ENCODE data around the gene PRDM16. TPM values are rescaled to one million over a fixed set of nuclear protein-coding genes. Genes with fewer than 3 reads are reported as not detected.
"Not testable (repeated sequence)": the region's sequence is repeated elsewhere in the genome, so short reads cannot be mapped to it uniquely, and the experiment has no call there.

Gene PRDM16
- total RNA-seq, 1 donor from 2014 or later: 15.9 TPM

- no peak for DNase-seq (ENCODE audit: low spot score)
Measured at GRCh38 chr1:3278416-3279181, 209.6 kb downstream of the PRDM16 start.

- DNase-seq (ENCODE audit: low spot score): no peak
Measured at GRCh38 chr1:3279182-3279470, 210.1 kb downstream of the PRDM16 start.

GRCh38 chr1:3281735-3282134 lies 212.7 kb downstream of the PRDM16 start:
- DNase-seq (ENCODE audit: low spot score): no peak

DNA sequence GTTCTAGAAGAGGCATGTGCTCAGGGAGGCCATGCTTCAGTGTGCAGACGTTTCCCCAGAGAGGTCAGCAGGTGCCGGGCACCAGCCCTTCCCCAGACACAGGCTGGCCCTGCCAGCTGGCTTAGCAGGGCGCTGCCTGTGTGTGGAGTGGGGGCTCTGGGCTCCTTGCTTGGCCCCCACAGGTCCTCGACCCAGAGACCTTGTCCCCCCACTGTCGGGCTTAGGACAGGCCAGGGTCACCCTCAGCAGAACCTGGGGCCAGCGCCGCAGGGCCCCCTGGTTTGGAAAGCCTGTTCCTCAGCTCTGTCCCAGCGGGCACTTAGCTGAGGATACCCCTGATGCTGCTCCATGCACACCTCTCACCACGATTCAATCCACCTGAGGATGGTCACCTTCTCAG lies 213.2 kb downstream of the PRDM16 start:
- DNase-seq (ENCODE audit: low spot score): no peak

GRCh38 chr1:3282656-3283430 lies 213.8 kb downstream of the PRDM16 start:
- no peak for DNase-seq (ENCODE audit: low spot score)

DNA sequence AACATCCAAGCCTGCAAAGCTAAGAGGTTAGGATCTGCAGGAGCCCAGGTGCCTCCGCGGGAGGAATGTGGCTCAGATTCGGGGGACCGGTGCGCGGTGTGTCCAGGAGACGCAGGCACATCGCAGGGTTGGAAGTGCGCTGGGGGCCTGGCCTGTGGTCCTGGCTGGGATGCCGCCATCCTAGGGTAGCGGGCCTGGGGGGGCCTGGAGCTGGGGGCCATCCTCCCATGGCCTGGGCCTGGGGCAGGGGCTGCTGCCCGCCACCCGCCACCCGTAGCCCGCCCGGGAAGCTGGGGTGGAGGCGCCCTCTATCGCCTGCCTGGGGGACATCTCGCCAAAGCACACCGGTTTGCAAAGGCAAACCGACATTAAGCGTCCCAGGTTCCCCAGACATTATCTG lies 214.8 kb downstream of the PRDM16 start:
- DNase-seq (ENCODE audit: low spot score): no peak

DNA sequence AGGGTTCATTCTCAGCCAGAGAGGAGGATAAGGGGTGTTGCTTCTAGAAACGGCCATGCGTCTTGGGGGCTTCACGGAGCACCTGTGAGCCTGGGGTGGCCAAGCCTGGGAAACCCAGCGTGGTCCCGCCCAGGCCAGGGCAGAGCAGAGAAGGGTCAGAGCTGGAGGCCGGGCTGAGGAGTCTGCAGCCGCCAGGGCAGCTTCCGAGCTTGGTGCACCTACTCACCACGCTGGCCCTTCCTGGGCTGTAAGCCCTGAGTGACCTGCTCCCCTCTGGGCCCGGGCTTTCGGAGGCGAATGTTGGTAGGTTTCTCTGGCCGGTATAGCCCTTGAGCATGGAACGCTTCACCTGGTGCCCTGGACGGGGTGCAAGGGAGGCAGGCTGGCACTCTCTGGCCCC lies 215.7 kb downstream of the PRDM16 start:
- DNase-seq (ENCODE audit: low spot score): no peak

GRCh38 chr1:3285106-3285740 lies 216.2 kb downstream of the PRDM16 start:
- DNase-seq (ENCODE audit: low spot score): no peak

DNA sequence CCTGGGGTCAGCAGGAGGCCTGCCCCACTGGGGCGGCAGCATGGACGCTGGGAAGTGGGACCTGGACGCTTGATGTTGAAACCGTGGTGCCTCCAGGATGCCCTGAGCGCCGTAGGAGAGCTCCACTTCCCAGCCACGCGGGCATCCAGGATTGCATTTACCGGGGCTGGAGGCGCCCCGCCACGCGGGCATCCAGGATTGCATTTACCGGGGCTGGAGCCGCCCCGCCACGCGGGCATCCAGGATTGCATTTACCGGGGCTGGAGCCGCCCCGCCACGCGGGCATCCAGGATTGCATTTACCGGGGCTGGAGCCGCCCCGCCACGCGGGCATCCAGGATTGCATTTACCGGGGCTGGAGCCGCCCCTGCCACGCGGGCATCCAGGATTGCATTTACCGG lies 218.1 kb downstream of the PRDM16 start:
- not testable (repeated sequence) for DNase-seq (ENCODE audit: low spot score)

- no peak for DNase-seq (ENCODE audit: low spot score)
Measured at GRCh38 chr1:3287656-3288160, 218.7 kb downstream of the PRDM16 start.

DNA sequence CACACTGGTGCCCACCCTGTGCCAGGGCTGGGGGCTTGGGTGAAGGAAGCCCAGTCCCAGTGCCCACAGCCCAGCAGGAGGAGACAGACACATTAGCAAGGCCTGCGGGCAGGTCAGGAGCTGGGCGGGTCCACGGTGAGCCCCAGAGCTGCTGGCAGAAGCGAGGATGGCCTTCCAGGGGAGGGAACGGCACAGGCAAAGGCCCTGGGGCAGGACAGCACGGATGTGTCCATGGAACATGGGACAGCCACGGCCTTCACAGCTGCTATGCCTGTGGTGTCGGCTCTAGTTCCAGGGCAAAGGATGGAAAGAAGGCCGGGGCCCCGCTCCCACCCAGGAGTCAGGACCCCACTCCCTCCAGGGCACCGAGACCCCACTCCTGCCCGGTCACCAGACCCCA lies 220.5 kb downstream of the PRDM16 start:
- DNase-seq (ENCODE audit: low spot score): no peak

DNA sequence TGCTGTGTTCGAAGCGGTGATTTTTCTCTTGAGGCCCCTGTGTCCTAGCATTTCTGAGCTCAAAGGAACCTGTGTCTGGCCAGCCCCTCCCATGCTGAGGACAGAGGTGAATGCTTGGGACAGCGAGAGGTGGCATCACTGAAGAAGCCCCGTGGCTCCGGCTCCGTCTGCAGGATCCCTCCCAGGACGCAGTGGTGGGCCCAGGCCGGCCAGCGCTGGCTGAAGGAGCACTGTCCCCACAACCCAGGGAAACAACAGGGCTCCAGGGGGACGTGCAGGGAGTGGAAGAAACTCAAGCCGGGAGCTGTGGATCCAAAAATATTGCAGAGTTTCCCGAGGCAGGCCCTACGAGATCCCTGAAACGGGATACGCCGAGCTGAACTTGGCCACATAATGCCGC lies 221.4 kb downstream of the PRDM16 start:
- DNase-seq (ENCODE audit: low spot score): no peak

DNA sequence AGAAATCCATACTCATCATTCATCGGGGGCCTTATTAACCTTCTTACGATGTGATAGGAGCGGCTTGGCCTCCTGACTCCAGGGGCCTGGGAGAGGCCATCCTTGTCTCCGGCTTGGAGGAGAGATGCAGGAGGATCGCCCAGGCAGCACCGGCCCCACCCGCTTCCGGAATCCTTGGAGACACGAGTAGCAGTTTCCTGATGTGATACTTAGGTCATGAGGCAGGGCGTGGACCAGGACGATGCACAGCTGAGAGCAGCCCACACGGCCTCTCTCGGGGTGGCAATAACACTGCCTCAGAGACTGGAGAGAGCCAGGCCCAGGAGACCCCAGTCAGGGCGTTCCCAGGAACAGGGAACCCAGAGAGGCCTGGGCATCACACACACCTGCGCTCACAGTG lies 221.9 kb downstream of the PRDM16 start:
- DNase-seq (ENCODE audit: low spot score): no peak

DNA sequence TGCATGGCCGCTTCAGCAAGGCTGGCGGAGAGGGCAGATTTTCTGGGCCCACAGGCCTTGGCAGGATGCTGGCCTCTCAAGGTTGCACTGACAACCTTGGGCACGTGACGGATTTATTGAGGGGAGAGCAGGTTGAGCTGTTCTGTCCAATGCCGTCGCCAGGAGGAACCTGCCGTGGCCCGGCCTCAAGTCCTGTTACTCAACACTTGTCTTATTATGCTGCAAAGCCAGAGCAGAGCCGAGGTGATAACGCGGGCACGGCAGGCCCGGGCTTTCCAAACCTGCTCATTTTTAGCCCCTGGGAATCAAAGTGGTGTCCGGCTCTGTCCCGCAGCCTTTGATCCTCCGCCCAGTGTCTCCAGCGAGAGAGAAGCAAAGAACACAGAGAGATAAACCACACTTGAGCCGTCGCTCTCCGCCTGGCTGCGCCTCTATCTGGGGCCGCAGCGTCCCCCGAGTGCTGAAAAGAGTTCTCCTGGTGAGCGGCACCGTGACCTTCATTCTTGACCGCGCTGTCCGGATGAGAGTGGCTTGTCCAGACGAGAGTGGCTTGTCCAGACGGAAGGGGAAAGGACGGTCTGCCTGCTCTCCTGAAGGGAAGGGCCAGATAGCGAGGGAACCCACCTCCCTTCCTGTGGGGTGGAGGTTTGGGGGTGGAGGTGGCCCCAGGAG lies 223.2 kb downstream of the PRDM16 start:
- no peak for DNase-seq (ENCODE audit: low spot score)

DNA sequence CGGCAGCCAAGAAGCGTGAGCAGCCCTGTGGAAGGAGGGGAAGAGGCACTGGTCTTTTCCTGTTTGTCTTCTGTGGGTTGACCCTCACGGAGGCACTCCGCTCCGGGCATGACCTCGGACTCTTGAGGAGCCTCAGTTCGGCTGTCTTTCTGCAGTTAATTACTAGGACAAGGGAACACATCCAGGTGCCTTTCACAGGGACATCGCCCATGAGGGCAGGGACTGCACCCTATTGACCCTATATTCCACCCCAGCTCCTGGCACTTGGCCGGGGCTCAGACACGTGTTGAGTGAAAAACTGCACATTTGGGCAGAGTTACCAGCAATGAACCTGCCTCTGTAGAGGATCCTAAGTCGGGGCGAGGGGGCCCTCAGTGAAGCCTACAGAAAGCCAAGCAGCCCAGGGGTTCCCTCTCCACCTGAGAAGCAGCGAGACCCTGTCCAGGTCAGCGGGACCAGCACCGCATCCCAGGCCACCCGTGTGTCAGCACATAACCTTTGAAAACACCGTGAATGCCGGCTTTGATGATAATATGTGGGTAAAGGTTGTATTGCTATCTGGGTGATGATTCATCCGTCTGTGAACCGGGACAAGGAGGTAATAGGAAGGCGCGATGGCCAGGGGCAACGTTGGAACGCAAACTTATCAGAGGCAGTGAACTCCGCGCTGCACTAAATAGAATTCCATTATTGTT lies 224.0 kb downstream of the PRDM16 start:
- no peak for DNase-seq (ENCODE audit: low spot score)

DNA sequence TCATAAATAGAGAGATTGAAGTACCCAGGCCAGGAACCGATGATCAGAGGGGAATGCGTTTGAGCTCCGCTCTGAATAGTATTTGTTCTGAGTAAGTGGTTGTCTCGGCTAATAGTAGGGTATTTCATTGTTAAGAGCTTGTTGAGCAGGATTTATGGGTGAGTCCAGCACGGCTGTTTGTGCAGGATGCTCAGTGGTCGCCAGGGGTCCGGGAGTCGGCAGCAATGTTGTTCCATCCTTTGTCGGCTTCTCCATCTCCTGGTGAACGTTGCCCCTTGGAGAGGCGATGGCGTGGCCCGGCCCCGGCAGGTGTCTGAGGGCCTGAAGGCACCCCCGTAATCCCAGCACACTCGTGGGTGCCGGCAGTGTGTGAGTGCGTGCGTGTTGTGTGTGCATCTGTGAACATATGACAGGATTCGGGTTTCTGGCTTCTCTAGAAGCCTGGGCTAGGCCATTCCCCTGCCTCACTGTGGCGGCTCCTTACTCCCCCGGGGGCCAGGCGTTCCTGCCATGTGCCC lies 224.6 kb downstream of the PRDM16 start:
- DNase-seq (ENCODE audit: low spot score): no peak

- DNase-seq (ENCODE audit: low spot score): no peak
Measured at GRCh38 chr1:3294450-3294849, 225.4 kb downstream of the PRDM16 start.

- no peak for DNase-seq (ENCODE audit: low spot score)
Measured at GRCh38 chr1:3295846-3296245, 226.8 kb downstream of the PRDM16 start.

GRCh38 chr1:3296326-3296725 lies 227.3 kb downstream of the PRDM16 start:
- DNase-seq (ENCODE audit: low spot score): no peak

GRCh38 chr1:3296826-3297225 lies 227.8 kb downstream of the PRDM16 start:
- DNase-seq (ENCODE audit: low spot score): no peak

- no peak for DNase-seq (ENCODE audit: low spot score)
Measured at GRCh38 chr1:3297756-3298155, 228.8 kb downstream of the PRDM16 start.
